ENCODE results near the gene MTIF2. TPM values are rescaled to one million over a fixed set of nuclear protein-coding genes. Genes with fewer than 3 reads are reported as not detected.
"Not testable (repeated sequence)": the region's sequence is repeated elsewhere in the genome, so short reads cannot be mapped to it uniquely, and the experiment has no call there.

The MTIF2 gene
- total RNA-seq, 1 donor from 2014 or later = 52.2 TPM

DNA sequence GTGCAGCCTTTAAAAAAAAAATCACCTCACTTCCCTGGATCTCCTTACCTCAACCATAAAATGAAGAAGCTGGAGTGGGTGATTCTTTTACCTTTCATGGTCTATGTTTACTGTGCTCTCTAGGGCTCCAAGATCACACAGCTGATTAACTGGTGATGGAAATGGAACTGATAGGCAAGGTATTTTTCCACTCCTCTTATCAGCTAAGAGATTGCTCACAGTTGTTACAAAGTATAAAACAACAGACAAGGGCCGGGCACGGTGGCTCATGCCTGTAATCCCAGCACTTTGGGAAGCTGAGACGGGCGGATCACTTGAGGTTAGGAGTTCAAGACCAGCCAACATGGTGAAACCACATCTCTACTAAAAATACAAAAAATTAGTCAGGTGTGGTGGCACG, 22.0 kb downstream of the MTIF2 start:
- DNase-seq = no peak
- no peak for ATAC-seq
- intact Hi-C loops (cut with micrococcal nuclease) = no loop called here

DNA sequence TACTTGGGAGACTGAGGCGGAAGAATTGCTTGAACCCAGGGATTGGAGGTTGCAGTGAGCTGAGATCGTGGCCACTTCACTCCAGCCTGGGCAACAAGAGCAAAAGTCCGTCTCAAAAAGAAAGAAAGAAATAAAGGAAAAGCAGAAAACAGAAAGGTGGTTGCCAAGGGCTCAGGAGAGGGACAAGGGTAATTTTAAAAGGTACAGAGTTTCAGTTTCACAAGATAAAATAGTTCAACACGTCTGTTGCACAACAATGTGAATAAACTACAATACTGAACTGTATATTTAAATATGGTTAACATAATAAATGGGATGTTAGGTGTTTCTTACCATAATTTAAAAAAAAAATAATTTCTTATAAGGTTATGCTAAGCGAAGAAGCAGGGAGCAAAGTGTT, 23.6 kb downstream of the MTIF2 start:
- intact Hi-C loops (cut with micrococcal nuclease) = no loop called here
- ATAC-seq (no peak), DNase-seq (no peak)

DNA sequence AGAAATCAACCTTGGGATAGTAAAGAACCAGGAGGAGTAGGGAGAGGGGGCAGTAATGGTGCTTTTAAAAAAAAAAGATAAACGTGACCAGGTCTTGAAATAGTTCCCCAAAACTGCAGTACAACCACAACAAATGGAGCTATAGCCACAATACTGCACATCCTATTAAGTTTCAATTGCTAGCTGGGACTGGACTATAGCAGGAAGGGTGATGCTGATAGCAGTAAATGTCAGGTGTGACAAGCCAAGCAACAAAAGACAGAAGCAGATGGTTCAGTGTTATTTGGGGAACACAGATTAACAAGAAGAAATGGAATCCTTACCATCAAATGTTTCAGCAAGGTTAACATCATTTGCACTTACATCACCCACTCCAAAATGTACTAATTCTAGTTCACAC, 26.4 kb downstream of the MTIF2 start:
- DNase-seq = no peak
- ATAC-seq = no peak
- intact Hi-C loops (cut with micrococcal nuclease) = no loop called here

DNA sequence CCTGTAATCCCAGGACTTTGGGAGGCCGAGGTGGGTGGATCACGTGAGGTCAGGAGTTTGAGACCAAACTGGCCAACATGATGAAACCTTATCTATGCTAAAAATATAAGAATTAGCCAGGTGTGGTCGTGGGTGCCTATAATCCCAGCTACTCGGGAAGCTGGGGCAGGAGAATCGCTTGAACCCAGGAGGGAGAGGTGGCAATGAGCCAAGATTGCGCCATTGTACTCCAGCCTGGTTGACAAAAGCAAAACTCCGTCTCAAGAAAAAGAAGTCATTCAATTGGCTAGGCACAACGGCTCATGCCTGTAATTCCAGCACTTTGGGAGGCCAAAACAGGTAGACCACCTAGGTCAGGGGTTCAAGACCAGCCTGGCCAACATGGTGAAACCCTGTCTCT, 27.4 kb downstream of the MTIF2 start:
- intact Hi-C loops (cut with micrococcal nuclease); ATAC-seq; DNase-seq: not testable (repeated sequence)

DNA sequence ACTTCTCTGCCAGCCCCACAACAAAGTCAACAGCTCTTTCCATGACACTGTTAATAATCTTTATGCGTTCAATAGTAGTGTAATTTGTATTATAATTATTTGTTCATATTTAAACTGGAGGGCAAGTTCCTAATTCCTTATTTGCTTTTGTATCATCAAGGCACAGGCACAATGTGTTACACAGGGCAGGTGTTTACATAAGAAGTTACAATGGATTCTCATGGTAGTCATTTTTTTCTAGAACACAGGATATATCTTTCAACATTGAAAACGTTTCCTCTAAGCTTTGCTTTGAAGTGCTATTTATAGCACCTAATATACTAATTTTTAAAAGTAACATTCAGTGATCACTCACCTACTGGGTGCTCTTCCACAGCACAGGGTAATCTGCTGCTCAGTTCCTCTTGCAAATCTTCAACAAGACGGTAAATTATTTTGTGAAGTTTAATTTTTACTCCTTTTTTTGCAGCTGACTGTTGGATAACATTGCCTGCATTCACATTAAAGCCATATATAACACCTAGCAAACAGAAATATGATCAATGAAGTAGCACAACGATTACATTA, 29.3 kb downstream of the MTIF2 start:
- DNase-seq (no peak), ATAC-seq (no peak)
- intact Hi-C loops (cut with micrococcal nuclease) = no loop called here

DNA sequence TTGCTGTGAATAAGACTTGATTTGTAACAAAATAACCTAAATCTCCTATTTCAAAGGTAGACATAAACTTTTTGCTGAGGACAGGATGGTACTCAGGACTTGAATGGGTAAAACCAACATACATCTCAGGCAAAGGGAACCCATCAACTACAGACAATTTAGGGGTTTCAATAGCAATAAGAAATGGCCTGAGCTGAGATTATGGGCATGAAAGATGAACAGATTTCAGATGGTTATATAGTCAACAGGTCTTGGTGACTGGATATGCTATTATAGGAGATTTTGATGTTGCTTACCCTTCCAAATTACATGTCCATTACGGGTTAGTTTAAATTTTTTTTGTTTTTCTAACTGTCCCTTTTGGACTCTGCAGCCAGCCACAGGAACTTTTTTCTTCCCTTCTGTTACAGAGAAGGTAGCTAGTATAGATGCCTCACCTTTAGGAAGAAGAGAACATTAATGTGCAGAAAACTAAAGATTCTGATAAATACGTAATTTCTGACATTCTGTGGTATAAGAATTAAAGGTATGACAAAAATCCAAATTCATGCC, 32.0 kb downstream of the MTIF2 start:
- ATAC-seq (no peak), DNase-seq (no peak)
- intact Hi-C loops (cut with micrococcal nuclease) = no loop called here

DNA sequence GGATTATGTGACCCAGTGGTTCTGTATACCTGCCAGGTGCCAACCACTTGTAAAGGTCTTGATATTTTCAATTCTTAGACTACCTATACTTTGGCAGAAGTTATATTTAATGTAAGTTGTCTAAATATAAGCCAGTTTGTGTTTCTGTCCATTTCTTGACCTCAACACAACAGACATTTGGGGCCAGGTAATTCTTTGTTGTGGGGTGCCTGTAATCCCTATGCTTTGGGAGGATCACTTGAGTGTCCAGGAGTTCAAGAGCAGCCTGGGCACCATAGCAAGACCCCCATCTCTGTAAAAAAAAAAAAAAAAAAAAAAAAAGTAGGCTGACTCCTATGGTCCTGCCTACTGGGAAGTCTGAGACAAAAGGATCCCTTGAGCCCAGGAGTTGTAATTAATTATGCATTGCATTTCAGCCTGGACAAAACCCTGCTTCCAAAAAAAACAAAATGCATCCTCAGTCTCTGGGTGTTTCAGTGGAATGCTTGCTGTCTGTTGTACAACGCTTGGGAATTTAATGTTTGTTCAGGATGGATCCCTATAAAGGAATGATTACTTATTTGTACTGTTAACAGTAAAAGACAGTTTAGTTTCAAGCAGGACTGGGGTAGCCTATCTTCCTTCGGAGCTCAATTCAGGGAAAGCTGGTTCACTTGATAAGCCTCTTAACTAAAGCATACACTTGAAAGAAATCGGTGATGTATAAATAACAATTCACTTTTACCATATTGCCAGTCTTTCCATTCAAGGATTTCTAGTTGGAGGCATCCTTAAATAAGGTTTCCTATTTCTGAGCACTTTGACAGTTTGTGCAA, 33.1 kb downstream of the MTIF2 start:
- ATAC-seq (no peak), DNase-seq (no peak)
- intact Hi-C loops (cut with micrococcal nuclease) = no loop called here

DNA sequence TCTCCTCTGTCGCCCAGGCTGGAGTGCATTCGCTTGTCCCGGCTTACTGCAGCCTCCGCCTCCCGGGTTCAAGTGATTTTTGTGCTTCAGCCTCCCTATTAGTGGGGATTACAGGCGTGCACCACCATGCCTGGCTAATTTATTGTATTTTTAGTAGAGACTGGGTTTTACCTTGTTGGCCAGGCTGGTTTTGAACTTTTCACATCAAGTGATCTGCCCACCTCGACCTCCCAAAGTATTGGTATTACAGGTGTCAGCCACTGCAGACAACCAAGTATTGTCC, 35.4 kb downstream of the MTIF2 start:
- ATAC-seq = no peak
- no peak for DNase-seq
- intact Hi-C loops (cut with micrococcal nuclease) = no loop called here

DNA sequence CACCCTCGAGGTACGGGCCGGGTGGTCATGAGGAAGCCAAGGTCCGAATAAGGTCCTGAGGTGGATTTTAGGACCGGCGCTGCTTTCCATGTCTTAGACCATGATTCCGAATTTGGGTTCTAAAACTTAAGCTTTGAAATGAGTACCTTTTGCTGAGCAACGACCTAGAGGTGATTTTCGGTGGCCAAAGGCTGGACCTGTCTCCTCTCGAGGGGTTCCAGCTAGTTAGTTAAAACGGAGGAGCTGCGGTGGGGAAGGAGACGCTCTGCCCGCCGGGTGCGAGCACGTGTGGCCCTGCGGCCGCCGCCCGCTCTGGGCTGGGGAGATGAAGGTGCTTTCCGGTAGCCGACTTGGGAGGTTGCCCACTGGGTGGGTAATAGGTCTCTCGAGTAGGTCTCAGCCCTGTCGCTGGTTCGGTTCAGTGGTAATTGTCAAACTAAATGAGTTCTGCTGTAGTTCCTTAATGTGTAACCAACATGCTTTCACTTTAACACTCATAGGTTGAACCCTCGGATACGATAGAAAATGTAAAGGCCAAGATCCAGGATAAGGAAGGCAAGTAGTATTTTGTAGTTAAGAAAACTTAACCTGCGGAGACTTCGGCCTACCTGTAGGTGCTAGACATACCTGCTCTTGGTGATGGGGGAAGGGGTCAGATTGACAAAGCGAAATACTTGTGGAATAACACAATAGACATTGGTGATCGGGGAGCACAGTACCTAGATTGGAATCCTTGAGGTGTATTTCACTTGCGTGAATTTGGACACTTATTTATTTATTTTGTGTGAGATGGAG, 36.0 kb downstream of the MTIF2 start:
- DNase-seq = peak; percentile 46
- intact Hi-C loops (cut with micrococcal nuclease) = no loop called here

DNA sequence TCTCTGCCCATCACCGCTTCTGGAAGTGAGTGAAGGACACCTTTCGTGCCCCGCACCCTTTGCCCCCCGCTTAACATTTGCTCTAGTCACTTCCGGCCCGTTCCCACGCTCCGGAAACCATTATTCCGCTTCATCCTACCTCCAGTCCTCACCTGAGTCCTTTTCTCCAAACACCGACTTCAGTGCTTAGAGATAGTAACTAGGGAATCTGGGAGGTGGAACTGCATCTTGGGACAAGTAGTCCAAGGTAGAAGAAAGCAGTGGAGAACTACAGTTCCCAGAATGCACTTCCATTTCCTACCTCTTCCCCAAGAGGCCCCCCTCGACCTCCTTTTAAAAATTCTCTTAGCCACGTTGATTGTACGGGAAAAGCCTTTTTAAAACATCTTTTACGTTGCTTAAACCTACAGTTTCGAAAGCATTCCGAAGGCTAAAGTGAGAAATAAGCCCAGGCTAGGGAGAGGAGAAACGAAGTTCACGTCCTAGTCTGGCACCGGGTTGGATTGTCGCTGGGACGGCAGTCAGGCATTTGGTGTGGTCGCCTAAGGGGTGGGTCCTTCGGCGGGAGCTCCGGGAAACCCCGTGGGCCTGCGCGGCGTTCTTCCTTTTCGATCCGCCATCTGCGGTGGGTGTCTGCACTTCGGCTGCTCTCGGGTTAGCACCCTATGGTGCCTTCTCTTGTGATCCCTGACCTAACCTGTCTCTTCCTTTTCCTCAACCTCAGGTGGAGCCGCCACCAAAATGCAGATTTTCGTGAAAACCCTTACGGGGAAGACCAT, 36.8 kb downstream of the MTIF2 start, which contains the start of the genes CLHC1 and RPS27A:
Gene CLHC1 (minus strand): TSS at position 210 of the 779 bp plus-strand sequence. CDS start 9,882 bp downstream, outside the sequence.
Gene RPS27A (plus strand): TSS at position 605 of the 779 bp plus-strand sequence. CDS start 137 bp downstream, at position 742.
- intact Hi-C loops (cut with micrococcal nuclease) = no loop called here
- peak; percentile 96 for ATAC-seq
- peak; percentile 93 for DNase-seq

More for the DNA sequence above, 36.0 kb downstream of the MTIF2 start:
- ATAC-seq = peak; percentile 4

DNA sequence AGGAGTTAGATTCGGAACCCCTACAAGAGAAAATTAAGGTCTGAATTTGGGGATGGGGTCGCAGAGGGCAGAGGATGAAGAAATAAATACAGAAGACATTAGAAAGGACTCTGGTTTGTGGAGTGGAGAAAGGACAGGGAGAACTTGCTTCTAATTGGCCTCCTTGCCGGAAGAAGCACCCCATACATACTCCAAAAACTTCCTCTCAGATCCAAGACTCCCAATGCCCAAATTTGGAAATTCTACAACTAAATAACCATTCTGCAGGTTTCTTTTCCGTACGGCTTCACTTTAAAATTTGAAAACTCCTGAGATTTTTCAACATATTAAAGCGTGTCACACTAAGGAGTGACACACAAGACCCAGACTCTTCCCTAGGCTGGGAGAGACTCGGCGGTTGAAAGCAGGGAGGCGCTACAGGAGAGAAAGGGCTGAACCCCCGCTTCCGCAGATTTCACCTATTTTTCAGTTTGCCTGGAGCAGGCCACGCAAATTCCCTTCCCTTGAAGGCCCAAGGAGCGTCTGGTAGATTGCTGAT, 37.4 kb downstream of the MTIF2 start:
- DNase-seq (no peak), ATAC-seq (no peak)
- intact Hi-C loops (cut with micrococcal nuclease) = no loop called here

DNA sequence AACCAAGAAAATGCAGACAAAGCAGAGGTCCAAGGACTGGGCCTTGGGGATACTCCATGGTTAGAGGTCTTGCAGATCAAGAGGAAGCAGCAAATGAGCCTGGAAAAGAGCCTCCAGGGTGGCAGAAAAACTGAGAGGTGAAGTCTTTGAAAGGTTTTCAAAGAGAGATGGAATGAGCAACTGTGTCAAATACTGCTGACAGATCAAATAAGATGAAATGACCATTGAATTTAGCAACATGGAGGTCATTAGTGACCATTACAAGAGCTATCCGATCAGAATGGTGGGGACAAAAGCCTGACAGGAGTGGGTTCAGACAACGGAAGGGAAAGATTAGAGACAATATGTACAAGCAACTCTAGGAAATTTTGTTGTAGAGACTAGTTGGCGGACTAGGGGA, 38.5 kb downstream of the MTIF2 start:
- DNase-seq (no peak), ATAC-seq (no peak)
- intact Hi-C loops (cut with micrococcal nuclease) = no loop called here

DNA sequence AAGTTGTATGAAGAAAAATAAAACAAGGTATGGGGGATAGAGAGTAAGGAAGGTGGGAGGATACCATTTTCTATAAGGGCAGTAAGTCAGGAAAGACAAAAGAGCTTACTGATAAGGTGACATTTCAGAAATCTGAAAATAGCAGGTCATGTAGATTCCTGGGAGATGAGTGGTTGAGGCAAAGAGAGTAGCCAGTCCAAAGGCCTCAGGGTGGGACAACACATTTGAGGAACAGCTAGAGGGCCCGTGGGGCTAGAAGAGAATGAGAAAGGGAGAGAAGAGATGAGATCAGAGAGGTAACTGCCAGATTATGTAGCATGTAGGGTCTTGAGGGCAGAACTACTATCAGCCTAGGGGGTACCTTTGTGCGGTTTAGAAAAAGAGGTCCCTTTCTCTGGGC, 39.8 kb downstream of the MTIF2 start:
- ATAC-seq (no peak), DNase-seq (no peak)
- intact Hi-C loops (cut with micrococcal nuclease) = no loop called here

DNA sequence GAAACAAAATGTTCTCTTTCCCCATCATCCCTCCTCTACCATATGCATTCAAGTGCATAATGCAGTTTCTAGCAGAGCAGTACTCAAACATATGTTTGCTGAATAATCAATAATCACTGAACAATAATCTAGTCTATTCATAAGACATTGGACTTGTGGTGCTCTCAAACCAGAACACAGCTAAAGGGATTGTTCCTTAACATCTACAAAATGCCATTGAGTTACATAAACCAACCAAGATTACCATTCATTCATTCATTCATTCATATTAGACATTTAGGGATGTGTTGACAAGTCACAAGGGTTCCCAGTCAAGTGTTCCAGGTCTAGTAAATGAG, 40.8 kb downstream of the MTIF2 start:
- no peak for ATAC-seq
- intact Hi-C loops (cut with micrococcal nuclease) = no loop called here
- no peak for DNase-seq

DNA sequence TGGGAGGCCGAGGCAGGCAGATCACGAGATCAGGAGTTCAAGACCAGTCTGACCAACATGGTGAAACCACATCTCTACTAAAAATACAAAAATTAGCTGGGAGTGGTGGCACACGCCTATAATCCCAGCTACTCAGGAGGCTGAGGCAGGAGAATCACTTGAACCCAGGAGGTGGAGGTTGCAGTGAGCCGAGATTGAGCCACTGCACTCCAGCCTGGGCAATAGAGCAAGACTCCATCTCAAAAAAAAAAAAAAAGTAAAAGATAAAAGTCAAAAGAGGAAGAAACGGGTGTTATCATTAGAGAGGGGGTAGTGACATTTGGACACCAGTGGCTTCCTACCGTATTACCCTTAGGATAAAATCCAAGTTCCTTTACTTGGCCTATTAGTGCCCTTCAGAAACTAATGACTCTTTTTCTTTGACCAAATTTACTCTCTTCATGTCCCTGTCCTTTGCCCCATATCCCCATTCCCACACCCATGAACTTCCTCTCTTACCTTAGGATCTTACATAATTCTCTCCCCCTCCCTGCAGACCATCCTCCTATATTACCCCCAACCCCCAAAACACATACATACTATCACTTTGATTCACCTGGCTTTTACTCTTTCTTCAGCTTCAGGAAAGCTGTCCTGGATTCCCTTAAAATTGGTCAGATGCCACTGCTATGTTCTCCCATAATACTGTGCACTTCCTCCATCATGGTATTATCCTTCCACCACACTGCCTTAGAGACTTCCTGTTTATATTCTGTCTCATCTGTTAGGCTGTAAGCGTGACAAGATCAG, 41.4 kb downstream of the MTIF2 start:
- intact Hi-C loops (cut with micrococcal nuclease); DNase-seq; ATAC-seq: not testable (repeated sequence)

DNA sequence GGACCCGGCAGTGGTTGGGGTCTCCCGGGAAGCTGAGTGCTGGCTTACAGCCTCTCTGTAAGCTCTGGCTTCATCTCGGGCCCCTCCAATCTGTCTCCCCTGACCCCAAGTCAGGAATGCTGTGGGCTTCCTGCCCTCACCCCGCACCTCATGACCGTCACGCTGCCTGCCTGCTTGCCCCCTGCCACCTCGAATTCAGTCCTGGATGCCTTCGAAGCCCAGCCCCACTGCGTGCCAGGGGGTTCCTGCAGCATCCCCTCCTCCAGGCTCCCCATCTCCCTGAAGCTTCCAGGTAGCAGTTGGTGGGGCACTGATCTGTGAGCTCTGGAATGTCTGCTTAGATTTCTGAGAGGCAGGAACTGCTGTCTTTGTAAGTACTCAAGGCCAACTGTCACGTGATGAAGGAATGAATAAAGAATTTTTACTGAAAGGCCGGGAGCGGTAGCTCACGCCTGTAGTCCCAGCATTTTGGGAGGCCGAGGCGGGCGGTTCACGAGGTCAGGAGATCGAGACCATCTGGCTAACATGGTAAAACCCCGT, 43.5 kb downstream of the MTIF2 start:
- no peak for DNase-seq
- intact Hi-C loops (cut with micrococcal nuclease) = no loop called here
- ATAC-seq = no peak

DNA sequence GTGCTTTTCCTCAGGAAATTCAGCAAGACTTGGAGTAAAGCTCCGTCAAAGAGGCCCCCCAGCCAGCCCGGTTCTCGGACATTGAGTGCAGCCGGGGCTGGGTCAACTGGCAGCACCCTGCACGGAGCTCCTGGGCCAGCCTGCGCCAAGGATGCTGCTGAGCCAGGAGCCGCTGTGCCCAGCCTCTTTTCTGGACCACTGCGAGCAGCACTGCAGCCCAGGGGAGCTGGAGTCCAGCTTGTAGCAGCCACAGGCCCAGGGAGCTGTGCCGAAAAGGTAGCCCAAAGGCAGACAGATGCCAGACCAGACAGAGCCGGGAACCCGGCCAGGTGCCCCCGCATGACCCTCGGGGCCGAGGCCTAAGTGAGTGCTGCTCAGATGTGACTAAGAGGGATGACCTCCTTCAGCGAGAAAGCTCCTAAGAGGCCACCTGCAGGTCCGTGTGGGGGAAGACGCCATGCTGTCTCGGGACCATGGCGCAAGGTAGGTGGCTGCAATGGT, 44.2 kb downstream of the MTIF2 start:
- ATAC-seq (peak; percentile 44), DNase-seq (peak; percentile 58)
- intact Hi-C loops (cut with micrococcal nuclease) = no loop called here

Data from left ventricle myocardium superior (tissue), 1 donor.